ENCODE measurements around the gene MPL.

DNA sequence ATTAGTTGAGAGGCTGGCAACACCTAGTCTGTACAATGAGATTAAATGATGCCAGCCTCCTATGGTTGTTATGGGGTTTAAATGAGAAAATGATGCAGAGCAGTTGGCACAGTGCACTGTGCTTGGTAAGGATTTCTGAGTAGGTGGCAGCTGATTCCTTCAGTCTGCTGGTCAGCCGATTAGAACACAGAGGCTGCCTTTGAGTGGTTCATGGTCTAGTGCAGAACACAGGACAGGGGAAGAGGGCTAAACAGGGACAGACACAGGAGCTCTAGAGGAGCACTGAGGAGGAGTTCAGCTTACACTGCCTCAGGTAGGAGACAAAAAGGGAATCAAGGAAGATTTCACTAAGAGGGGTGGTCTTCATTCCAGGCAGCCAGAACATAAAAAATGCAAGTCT is 35.4 kb upstream of the MPL start:
- TF ChIP-seq TCF12 (IDR thresholded peaks at IDR 0.05) (no peak), MAX (IDR thresholded peaks at IDR 0.05; ENCODE audit: low read depth) (no peak), USF1 (IDR thresholded peaks at IDR 0.05; ENCODE audit: borderline replicate concordance, low read depth) (no peak), EZH2phosphoT487 (IDR thresholded peaks at IDR 0.05; ENCODE audit: borderline replicate concordance, low read depth) (no peak), REST (IDR thresholded peaks at IDR 0.05; ENCODE audit: low read depth, low read length) (no peak), SMC3 (IDR thresholded peaks at IDR 0.05; ENCODE audit: low read depth, low read length) (no peak)
- TF ChIP-seq, protein P1, sequence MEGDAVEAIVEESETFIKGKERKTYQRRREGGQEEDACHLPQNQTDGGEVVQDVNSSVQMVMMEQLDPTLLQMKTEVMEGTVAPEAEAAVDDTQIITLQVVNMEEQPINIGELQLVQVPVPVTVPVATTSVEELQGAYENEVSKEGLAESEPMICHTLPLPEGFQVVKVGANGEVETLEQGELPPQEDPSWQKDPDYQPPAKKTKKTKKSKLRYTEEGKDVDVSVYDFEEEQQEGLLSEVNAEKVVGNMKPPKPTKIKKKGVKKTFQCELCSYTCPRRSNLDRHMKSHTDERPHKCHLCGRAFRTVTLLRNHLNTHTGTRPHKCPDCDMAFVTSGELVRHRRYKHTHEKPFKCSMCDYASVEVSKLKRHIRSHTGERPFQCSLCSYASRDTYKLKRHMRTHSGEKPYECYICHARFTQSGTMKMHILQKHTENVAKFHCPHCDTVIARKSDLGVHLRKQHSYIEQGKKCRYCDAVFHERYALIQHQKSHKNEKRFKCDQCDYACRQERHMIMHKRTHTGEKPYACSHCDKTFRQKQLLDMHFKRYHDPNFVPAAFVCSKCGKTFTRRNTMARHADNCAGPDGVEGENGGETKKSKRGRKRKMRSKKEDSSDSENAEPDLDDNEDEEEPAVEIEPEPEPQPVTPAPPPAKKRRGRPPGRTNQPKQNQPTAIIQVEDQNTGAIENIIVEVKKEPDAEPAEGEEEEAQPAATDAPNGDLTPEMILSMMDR (IDR thresholded peaks at IDR 0.05), result no peak

Data from SK-N-SH (cell line).